ENCODE data around the gene CARNS1. TPM values are rescaled to one million over a fixed set of nuclear protein-coding genes. Genes with fewer than 3 reads are reported as not detected.
A peak's percentile ranks its signal among the peaks of the same experiment; 100 is the strongest.

CARNS1 gene
- total and polyA plus RNA-seq, 9 of the 15 experiments (the other 6 are each of a cell fraction or from before 2014, with no cell fraction given), result 0.01 to 0.18 (median 0.06) TPM; not detected in 3

DNA sequence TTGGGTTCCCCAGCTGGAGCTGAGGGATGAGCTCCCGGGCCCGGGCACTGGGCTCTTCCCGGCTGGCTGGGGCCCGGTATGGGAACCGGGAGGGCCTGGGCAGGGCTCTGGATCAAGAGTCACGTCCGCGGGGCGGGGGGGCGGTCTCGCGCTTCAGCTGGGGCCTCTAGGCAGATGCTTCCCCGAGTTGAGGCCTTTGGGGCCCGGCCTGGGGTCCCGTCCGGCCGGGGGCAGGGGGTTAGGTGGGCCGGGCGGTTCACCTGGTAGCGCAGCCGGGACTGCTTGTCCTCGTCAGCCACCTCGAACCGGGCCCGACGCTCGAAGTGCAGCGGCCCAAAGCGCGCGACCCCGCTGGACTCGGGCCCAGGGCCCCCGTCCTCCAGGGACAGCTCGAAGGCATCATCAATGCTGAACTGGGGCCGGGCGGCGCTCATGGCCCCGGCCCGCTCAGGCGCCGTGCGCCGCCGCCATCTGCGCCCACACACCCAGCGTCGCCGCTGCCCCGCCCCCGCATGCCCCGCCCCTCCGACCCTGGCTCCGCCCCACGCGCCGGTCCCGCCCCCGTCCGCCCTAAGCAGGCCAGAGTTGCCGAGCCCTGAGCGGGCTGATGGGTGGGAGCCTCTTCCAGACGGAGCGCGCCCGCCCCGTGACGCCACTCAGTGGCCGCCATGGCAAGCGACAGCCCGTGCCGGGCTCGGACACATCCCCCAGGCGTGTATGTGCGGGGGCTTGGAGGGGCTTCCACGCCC, 53.5 kb downstream of the CARNS1 start, which contains the start of gene TMEM134 (continued):
- peak; percentile 32; the same call in 1 of the 2 replicates for TF ChIP-seq DEAF1 (CRISPR knock-in tag; IDR thresholded peaks at IDR 0.05)
- no peak for TF ChIP-seq ZNF217 (CRISPR knock-in tag; IDR thresholded peaks at IDR 0.05)
- TF ChIP-seq, protein P1, sequence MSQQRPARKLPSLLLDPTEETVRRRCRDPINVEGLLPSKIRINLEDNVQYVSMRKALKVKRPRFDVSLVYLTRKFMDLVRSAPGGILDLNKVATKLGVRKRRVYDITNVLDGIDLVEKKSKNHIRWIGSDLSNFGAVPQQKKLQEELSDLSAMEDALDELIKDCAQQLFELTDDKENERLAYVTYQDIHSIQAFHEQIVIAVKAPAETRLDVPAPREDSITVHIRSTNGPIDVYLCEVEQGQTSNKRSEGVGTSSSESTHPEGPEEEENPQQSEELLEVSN (IDR thresholded peaks at IDR 0.05; ENCODE audit: borderline replicate concordance in 1 of 2, extremely low read depth in 1 of 2, insufficient read depth in 1 of 2, insufficient read length in 1 of 2, low read depth in 1 of 2, low read length in 1 of 2, poor library complexity in 1 of 2, severe bottlenecking in 1 of 2), result peak; percentile 11 to 73
- peak; percentile 87 for TF ChIP-seq BHLHE40 (IDR thresholded peaks at IDR 0.05; ENCODE audit: low read length)
- TF ChIP-seq POLR2AphosphoS5 (IDR thresholded peaks at IDR 0.05; ENCODE audit: control insufficient read depth, insufficient read depth, low read depth, low read length), result peak; percentile 76
- TF ChIP-seq PHB2 (IDR thresholded peaks at IDR 0.05; ENCODE audit: low read depth), result no peak
- TF ChIP-seq ZBTB17 (CRISPR knock-in tag; IDR thresholded peaks at IDR 0.05), result peak; percentile 99
- TF ChIP-seq ZNF830 (CRISPR knock-in tag; IDR thresholded peaks at IDR 0.05), result no peak
- TF ChIP-seq RBM34 (IDR thresholded peaks at IDR 0.05; ENCODE audit: borderline replicate concordance, insufficient read depth, low read length), result no peak
- peak; percentile 81 for TF ChIP-seq TOE1 (IDR thresholded peaks at IDR 0.05; ENCODE audit: borderline replicate concordance)
- no peak for TF ChIP-seq TOE1 (CRISPR knock-in tag; IDR thresholded peaks at IDR 0.05; ENCODE audit: borderline replicate concordance, low read depth)
- no peak for TF ChIP-seq CEBPZ (IDR thresholded peaks at IDR 0.05; ENCODE audit: borderline replicate concordance, low read depth, low read length)
- TF ChIP-seq, protein P2, sequence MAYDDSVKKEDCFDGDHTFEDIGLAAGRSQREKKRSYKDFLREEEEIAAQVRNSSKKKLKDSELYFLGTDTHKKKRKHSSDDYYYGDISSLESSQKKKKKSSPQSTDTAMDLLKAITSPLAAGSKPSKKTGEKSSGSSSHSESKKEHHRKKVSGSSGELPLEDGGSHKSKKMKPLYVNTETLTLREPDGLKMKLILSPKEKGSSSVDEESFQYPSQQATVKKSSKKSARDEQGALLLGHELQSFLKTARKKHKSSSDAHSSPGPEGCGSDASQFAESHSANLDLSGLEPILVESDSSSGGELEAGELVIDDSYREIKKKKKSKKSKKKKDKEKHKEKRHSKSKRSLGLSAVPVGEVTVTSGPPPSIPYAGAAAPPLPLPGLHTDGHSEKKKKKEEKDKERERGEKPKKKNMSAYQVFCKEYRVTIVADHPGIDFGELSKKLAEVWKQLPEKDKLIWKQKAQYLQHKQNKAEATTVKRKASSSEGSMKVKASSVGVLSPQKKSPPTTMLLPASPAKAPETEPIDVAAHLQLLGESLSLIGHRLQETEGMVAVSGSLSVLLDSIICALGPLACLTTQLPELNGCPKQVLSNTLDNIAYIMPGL (CRISPR knock-in tag; IDR thresholded peaks at IDR 0.05), result no peak
- no peak for TF ChIP-seq THRAP3 (IDR thresholded peaks at IDR 0.05; ENCODE audit: borderline replicate concordance)
- peak; percentile 70 to 80; a peak in 3 of 4 replicates for TF ChIP-seq MNT (conservative IDR thresholded peaks at IDR 0.05)

All from K562 (cell line).